ENCODE results near the gene MPLKIP.

The MPLKIP gene

DNA sequence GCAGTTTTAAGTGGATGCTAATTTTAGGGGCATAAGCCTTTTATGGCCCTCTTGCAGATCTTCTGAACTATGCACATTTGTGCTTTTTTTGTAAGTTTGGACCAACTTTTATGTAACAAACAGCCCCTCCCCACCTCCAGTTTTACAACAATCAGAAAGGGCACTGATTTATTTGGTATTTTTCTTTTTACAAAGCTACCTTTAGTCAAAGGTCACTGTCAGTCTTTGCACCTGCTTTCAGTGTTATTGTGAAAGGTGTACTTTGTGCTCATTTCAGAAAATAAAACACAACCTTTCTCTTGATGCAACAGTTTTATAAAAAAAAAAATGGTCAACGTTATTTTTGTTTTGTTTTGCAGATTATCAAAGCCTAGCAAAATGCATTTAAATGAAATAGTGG, 39.2 kb downstream of the MPLKIP start:
- no peak overlapping the region for H3K4me3 ChIP-seq (ENCODE audit: control insufficient read depth in 1 of 7, extremely low read depth in 1 of 7, insufficient read depth in 4 of 7, low read depth in 2 of 7, low read length in 6 of 7)
- POLR2A ChIA-PET: no interaction called here

DNA sequence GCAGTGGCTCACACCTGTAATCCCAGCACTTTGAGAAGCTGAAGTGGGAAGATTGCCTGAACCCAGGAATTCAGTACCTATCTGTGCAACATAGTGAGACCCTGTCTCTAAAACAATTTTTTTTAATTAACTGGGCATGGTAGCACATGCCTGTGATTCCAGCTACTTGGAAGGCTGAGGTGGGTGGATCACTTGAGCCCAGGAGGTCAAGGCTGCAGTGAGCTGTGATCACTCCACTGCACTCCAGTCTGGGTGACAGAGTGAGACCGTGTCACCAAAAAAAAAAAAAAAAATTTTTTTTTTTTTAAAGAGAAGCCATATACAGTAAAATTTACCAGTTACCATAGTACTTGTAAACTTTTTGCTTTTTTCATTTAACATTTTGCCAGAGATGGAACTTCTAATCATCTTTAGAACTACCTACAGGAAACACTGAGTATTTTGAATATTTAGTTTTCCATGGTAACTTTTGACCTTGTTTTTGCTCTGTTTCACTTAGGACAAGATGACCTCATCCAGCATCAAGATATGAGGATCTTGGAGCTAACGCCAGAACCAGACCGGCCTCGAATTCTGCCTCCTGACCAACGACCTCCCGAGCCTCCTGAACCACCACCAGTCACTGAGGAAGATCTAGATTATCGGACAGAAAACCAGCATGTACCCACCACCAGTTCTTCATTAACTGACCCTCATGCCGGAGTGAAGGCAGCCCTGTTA, 40.6 kb downstream of the MPLKIP start:
- H3K4me3 ChIP-seq (ENCODE audit: control insufficient read depth in 1 of 7, extremely low read depth in 1 of 7, insufficient read depth in 4 of 7, low read depth in 2 of 7, low read length in 6 of 7): no peak overlapping the region
- POLR2A ChIA-PET: no interaction called here
- H3K4me1 ChIP-seq (ENCODE audit: control extremely low read depth in 1 of 4, control insufficient read depth in 4 of 4, insufficient read depth in 4 of 4, low read length in 3 of 4): no peaks in the 10 kb centered on the region
- DNase-seq: no peak
- CTCF ChIA-PET: interaction anchor here (0.6 kb wide), 2 partner anchors 122 to 1253 kb away, joined by 3 to 4 read pairs; no protein-coding TSS in a partner anchor
- H3K36me3 ChIP-seq (ENCODE audit: control insufficient read depth in 4 of 4, insufficient read depth in 4 of 4, low read length in 3 of 4): peaks cover 19 to 55% (median 37%) of the 10 kb centered on the region in 4 experiments
- H3K9me3 ChIP-seq (ENCODE audit: control extremely low read depth in 1 of 5, control insufficient read depth in 4 of 5, insufficient read depth in 2 of 5, low read depth in 1 of 5, low read length in 4 of 5): no peaks in the 10 kb centered on the region
- H3K27ac ChIP-seq (ENCODE audit: insufficient read depth in 1 of 2, low read depth in 1 of 2, low read length in 2 of 2, poor library complexity in 1 of 2, severe bottlenecking in 2 of 2): no peak overlapping the region
- no peaks in the 10 kb centered on the region for H3K27me3 ChIP-seq (replicated peaks in 2 of 5; ENCODE audit: control insufficient read depth in 4 of 5, insufficient read depth in 5 of 5, low read length in 4 of 5)
- 94% methylated on average over 5 of the region's 8 CpGs for WGBS (ENCODE audit: insufficient coverage)

More for the DNA sequence above, 39.2 kb downstream of the MPLKIP start:
- no peaks in the 10 kb centered on the region for H3K4me1 ChIP-seq (ENCODE audit: control extremely low read depth in 1 of 4, control insufficient read depth in 4 of 4, insufficient read depth in 4 of 4, low read length in 3 of 4)
- H3K27ac ChIP-seq (ENCODE audit: insufficient read depth in 1 of 2, low read depth in 1 of 2, low read length in 2 of 2, poor library complexity in 1 of 2, severe bottlenecking in 2 of 2): no peak overlapping the region
- WGBS (ENCODE audit: insufficient coverage): 100% methylated on average over 1 of the region's 1 CpG
- no peaks in the 10 kb centered on the region for H3K27me3 ChIP-seq (replicated peaks in 2 of 5; ENCODE audit: control insufficient read depth in 4 of 5, insufficient read depth in 5 of 5, low read length in 4 of 5)
- H3K36me3 ChIP-seq (ENCODE audit: control insufficient read depth in 4 of 4, insufficient read depth in 4 of 4, low read length in 3 of 4): peaks cover 19 to 46% (median 28%) of the 10 kb centered on the region in 4 experiments
- CTCF ChIA-PET: interaction anchor here (0.6 kb wide), 1 partner anchor 10 kb away, joined by 4 read pairs; no protein-coding TSS in a partner anchor
- no peak for DNase-seq
- H3K9me3 ChIP-seq (ENCODE audit: control extremely low read depth in 1 of 5, control insufficient read depth in 4 of 5, insufficient read depth in 2 of 5, low read depth in 1 of 5, low read length in 4 of 5): no peaks in the 10 kb centered on the region

DNA sequence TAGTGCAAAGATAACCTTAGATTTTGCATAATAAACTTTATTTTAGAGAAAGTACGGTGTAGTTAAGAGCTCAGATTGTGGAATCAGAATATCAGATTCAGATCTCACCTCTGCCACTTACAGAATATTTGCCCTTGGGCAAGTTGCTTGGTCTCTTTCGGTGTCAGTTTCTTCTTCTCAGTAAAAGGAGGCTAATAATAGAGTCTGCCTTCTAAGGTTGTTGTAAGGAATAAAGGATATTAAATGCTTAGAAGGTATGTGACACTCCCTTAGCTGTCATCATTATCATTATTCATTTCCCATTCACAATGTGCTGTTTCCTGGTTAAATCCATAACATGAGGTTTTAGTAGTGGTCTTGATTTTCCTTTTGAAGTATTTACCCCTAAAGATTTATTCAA, 42.2 kb downstream of the MPLKIP start:
- ChIA-PET CTCF (interaction anchor here (1.4 kb wide), 1 partner anchor 13 kb away, joined by 4 read pairs; no protein-coding TSS in a partner anchor), POLR2A (no interaction called here)
- Histone ChIP-seq H3K4me1 (ENCODE audit: control extremely low read depth in 1 of 4, control insufficient read depth in 4 of 4, insufficient read depth in 4 of 4, low read length in 3 of 4) (no peaks in the 10 kb centered on the region), H3K9me3 (ENCODE audit: control extremely low read depth in 1 of 5, control insufficient read depth in 4 of 5, insufficient read depth in 2 of 5, low read depth in 1 of 5, low read length in 4 of 5) (no peaks in the 10 kb centered on the region), H3K27ac (ENCODE audit: insufficient read depth in 1 of 2, low read depth in 1 of 2, low read length in 2 of 2, poor library complexity in 1 of 2, severe bottlenecking in 2 of 2) (peak overlapping the region in 1 of 2 experiments; percentile 56), H3K36me3 (ENCODE audit: control insufficient read depth in 4 of 4, insufficient read depth in 4 of 4, low read length in 3 of 4) (peaks cover 24 to 61% (median 45%) of the 10 kb centered on the region in 4 experiments), H3K4me3 (ENCODE audit: control insufficient read depth in 1 of 7, extremely low read depth in 1 of 7, insufficient read depth in 4 of 7, low read depth in 2 of 7, low read length in 6 of 7) (no peak overlapping the region), H3K27me3 (replicated peaks in 2 of 5; ENCODE audit: control insufficient read depth in 4 of 5, insufficient read depth in 5 of 5, low read length in 4 of 5) (no peaks in the 10 kb centered on the region)
- DNase-seq: no peak
- no CpG with 5 or more reads among the region's 2 CpGs for WGBS (ENCODE audit: insufficient coverage)

DNA sequence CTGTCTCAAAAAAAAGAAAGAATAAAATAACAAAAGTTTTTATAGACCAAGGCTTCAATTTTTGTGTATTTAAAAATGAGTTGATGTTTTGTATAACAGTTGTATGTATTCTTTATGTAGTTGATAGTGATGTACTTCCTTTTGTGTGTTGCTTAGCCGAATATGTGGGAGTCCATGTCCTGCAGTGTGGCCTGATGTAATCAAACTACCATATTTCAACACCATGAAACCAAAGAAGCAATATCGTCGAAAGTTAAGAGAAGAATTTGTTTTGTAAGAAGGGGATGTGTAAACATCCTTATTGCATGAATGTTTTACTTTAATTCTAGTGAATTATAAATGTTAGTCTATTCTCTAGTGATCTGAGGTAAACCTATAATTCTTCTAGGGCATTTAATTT, 56.6 kb downstream of the MPLKIP start:
- WGBS (ENCODE audit: insufficient coverage): no CpG with 5 or more reads among the region's 3 CpGs
- Histone ChIP-seq H3K4me1 (ENCODE audit: control extremely low read depth in 1 of 4, control insufficient read depth in 4 of 4, insufficient read depth in 4 of 4, low read length in 3 of 4) (no peaks in the 10 kb centered on the region), H3K9me3 (ENCODE audit: control extremely low read depth in 1 of 5, control insufficient read depth in 4 of 5, insufficient read depth in 2 of 5, low read depth in 1 of 5, low read length in 4 of 5) (no peaks in the 10 kb centered on the region), H3K36me3 (ENCODE audit: control insufficient read depth in 4 of 4, insufficient read depth in 4 of 4, low read length in 3 of 4) (peaks cover 2 to 14% (median 7%) of the 10 kb centered on the region in 4 experiments), H3K27ac (ENCODE audit: insufficient read depth in 1 of 2, low read depth in 1 of 2, low read length in 2 of 2, poor library complexity in 1 of 2, severe bottlenecking in 2 of 2) (no peak overlapping the region), H3K4me3 (ENCODE audit: control insufficient read depth in 1 of 7, extremely low read depth in 1 of 7, insufficient read depth in 4 of 7, low read depth in 2 of 7, low read length in 6 of 7) (no peak overlapping the region), H3K27me3 (replicated peaks in 2 of 5; ENCODE audit: control insufficient read depth in 4 of 5, insufficient read depth in 5 of 5, low read length in 4 of 5) (no peaks in the 10 kb centered on the region)
- CTCF ChIA-PET: no interaction called here
- POLR2A ChIA-PET: no interaction called here
- DNase-seq: no peak

Measured in common myeloid progenitor, CD34-positive (primary cell).